GM11168 (cell line): ENCODE measurements around the gene FAM151A.

Experiments
- in situ Hi-C: fragments of 300-500 bp; cut with MboI; formaldehyde crosslinking; loops from one replicate; pipeline ENCODE4 v1.12.0; 2022; ENCODE audit warnings: low sequenced_read_pairs; ENCODE audit not compliant: unreplicated experiment

FAM151A gene

GRCh38 chr1:54559771-54560231, 63.5 kb downstream of the FAM151A start:
- in situ Hi-C loops = no loop called here
